ENCODE measurements around the gene FHL2.

Gene FHL2

GRCh38 chr2:105381101-105381668, 17.7 kb downstream of the FHL2 start:
- Histone ChIP-seq H3K4me1 (peaks cover 0 to 61% (median 18%) of the 10 kb centered on the region in 4 donors), H3K9me3 (no peaks in the 10 kb centered on the region), H3K4me3 (no peak overlapping the region), H3K27me3 (no peaks in the 10 kb centered on the region), H3K27ac (peak overlapping the region; percentile 60 to 67), H3K36me3 (peaks cover 16 to 42% (median 40%) of the 10 kb centered on the region in 3 donors)
- TF ChIP-seq CTCF (IDR thresholded peaks at IDR 0.05), result no peak
- intact Hi-C loops (cut with DNase I; ENCODE audit: low total_unique reads), result no loop called here
- peak in 1 of 2 donors; percentile 48 for DNase-seq

GRCh38 chr2:105380432-105381100, 18.3 kb downstream of the FHL2 start:
- no peak overlapping the region for H3K4me3 ChIP-seq
- DNase-seq, result peak in 1 of 2 donors; percentile 61

GRCh38 chr2:105379741-105380186, 19.1 kb downstream of the FHL2 start:
- Histone ChIP-seq H3K36me3 (peaks cover 2 to 34% (median 34%) of the 10 kb centered on the region in 3 donors), H3K4me3 (no peak overlapping the region), H3K4me1 (peaks cover 0 to 74% (median 18%) of the 10 kb centered on the region in 4 donors), H3K9me3 (no peaks in the 10 kb centered on the region), H3K27me3 (no peaks in the 10 kb centered on the region), H3K27ac (peak overlapping the region; percentile 60 to 67)
- intact Hi-C loops (cut with DNase I; ENCODE audit: low total_unique reads), result no loop called here
- DNase-seq, result no peak
- no peak for TF ChIP-seq CTCF (IDR thresholded peaks at IDR 0.05)

More at GRCh38 chr2:105380432-105381100, 18.3 kb downstream of the FHL2 start:
- H3K27me3 ChIP-seq, result no peaks in the 10 kb centered on the region
- no peaks in the 10 kb centered on the region for H3K9me3 ChIP-seq
- no peak for TF ChIP-seq CTCF (IDR thresholded peaks at IDR 0.05)
- peak overlapping the region; percentile 60 to 67 for H3K27ac ChIP-seq
- H3K4me1 ChIP-seq, result peaks cover 0 to 66% (median 18%) of the 10 kb centered on the region in 4 donors
- intact Hi-C loops (cut with DNase I; ENCODE audit: low total_unique reads), result no loop called here
- H3K36me3 ChIP-seq, result peaks cover 10 to 42% (median 40%) of the 10 kb centered on the region in 3 donors

GRCh38 chr2:105378921-105379383, 19.9 kb downstream of the FHL2 start:
- TF ChIP-seq CTCF (IDR thresholded peaks at IDR 0.05), result no peak
- DNase-seq, result no peak
- Histone ChIP-seq H3K27me3 (no peaks in the 10 kb centered on the region), H3K27ac (no peak overlapping the region), H3K9me3 (no peaks in the 10 kb centered on the region), H3K4me1 (peaks cover 0 to 78% (median 22%) of the 10 kb centered on the region in 4 donors), H3K36me3 (peaks cover 0 to 26% (median 26%) of the 10 kb centered on the region in 3 donors), H3K4me3 (no peak overlapping the region)
- intact Hi-C loops (cut with DNase I; ENCODE audit: low total_unique reads), result no loop called here

- H3K27me3 ChIP-seq, result no peaks in the 10 kb centered on the region
- DNase-seq, result no peak
- H3K4me3 ChIP-seq, result no peak overlapping the region
- H3K36me3 ChIP-seq, result peaks cover 0 to 24% (median 20%) of the 10 kb centered on the region in 3 donors
- intact Hi-C loops (cut with DNase I; ENCODE audit: low total_unique reads), result no loop called here
- peaks cover 0 to 78% (median 24%) of the 10 kb centered on the region in 4 donors for H3K4me1 ChIP-seq
- no peaks in the 10 kb centered on the region for H3K9me3 ChIP-seq
- TF ChIP-seq CTCF (IDR thresholded peaks at IDR 0.05), result no peak
- H3K27ac ChIP-seq, result no peak overlapping the region
Measured at GRCh38 chr2:105378276-105378840, 20.5 kb downstream of the FHL2 start.
